ENCODE measurements around the gene ZBTB5.
"Not testable (repeated sequence)": the region's sequence is repeated elsewhere in the genome, so short reads cannot be mapped to it uniquely, and the experiment has no call there.

Gene ZBTB5

DNA sequence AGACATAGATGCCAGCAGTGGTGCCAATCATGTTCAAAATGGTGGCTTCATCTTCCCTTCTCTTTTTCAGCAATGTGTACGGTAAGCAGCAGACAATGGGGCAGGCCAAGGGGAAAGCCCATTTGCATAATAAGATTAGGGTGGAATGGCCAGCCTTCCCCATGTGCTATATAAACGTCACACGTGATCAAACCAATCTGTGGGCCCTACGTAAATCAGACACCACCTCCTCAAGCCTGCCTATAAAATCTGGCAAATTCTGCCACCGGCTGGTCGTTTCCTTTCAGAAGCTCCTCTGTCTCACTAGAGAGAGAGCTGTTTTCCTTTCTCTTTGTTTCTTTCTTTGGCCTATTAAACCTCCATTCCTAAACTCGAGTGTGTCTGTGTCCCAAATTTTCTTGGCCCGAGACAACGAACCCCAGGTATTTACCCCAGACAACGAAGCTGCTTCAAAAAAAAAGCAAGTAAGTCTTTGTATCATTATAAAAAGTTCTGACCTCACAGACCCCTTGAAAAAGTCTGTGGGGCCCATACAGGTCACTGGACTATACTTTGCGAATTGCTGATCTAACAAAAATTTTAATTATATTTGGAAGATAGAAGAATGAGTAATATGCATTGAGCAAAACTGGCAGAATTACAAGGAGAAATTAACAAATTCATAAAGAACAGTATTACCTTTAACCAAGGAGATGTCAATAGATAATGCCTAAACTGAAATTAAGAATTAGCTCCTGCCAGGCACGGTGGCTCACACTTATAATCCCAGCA lies 15.2 kb downstream of the ZBTB5 start:
- DNase-seq (ENCODE audit: low read depth), result no peak

GRCh38 chr9:37447111-37447510 lies 18.1 kb downstream of the ZBTB5 start:
- DNase-seq (ENCODE audit: low read depth), result no peak

DNA sequence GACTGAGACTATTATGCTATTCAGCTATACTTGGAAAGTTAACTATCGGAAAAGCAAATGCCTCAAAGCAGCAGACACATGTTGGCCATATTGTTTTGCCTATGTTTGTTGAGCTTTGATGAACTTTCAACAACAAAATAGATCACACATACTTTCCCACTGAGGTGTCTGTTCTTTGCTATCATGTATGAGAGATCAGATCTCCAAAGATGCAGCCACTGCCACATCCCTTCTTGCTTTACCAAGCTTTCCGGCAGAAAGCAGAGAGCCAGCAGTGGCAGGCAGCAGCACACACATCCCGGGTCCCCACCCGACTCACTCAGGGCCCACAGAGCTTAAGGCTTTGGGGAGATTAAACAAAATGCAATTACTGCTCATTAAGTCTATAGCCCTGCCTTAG lies 18.8 kb downstream of the ZBTB5 start:
- no peak for DNase-seq (ENCODE audit: low read depth)

- no peak for DNase-seq (ENCODE audit: low read depth)
Observed at GRCh38 chr9:37445832-37446231, 19.4 kb downstream of the ZBTB5 start.

DNA sequence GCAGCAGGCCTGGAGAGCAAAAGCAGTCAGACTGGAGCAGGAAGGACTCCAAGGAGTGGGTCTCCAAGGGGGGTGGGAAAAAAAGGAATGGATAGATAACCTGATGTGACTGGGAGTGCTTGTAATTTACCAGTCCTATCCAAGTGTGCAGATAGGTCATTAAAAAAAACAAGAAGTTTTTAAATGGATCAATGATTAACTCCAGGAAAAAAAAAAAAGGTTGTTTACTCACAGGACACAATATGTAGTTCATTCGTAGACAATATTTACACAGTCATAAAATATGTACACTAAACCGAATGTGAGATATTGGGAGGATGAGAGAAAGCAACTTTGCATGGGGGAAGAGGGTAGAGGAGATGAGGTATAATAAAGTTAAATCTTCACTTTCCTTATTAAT lies 20.4 kb downstream of the ZBTB5 start:
- DNase-seq (ENCODE audit: low read depth), result no peak

GRCh38 chr9:37443566-37443965 lies 21.7 kb downstream of the ZBTB5 start:
- no peak for DNase-seq (ENCODE audit: low read depth)

DNA sequence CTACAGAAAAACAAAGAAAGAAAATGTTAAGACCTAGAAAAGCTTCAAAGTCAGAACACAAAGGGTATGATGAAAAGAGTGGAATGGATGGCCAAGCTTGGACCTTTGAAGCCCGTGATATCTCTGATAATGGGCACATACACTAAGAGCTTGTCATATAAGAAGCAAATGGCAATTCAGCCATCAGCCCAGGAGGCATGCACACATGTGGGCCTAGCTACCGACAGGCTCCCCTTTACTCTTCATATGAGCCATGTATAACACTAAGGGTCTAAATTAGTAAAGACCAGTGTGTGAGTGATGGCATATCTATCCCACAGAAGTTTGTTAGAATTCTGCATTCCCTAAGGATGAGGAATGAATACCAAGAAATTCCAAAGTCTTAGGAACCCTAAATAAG lies 22.7 kb downstream of the ZBTB5 start:
- no peak for DNase-seq (ENCODE audit: low read depth)

- no peak for DNase-seq (ENCODE audit: low read depth)
Observed at GRCh38 chr9:37441776-37442370, 23.4 kb downstream of the ZBTB5 start.

DNA sequence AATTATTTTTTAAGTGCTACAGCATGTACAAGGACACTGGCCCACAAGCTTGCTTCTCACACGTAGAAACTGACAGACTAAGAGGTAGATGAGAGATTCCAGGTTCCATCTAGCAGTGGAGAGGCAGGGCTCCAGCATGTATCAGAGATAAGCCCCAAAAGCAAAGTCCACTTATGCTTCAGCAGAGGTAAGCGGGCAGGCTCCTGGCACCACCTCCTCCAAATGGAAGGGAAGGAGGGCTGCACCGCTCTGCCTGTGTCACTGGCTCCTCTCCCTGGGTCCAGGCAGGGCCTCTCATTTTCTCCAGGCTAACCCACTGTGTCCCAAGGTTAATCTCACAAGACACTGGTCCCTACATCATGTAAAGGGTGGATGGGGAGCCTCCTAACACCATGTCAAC lies 26.9 kb downstream of the ZBTB5 start:
- DNase-seq (ENCODE audit: low read depth), result no peak

DNA sequence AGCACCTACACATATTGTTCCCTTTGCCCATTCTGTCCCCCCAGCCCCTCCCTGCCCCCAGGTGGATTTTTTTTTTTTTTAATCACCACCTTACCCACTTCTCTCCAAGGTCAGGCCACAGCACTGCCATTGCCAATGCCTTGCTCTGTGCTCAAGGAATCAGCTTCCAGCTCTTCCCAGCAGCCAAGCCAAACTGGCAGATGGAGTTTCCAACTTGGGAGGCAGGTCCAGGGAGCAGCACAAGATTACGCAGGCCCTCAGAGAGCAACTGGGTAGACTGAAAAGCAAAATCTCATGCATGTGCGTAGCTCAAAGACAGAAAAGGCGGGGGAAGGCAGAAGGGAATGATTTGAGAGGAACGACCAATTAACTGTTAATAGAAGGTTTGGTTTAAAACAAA lies 27.6 kb downstream of the ZBTB5 start:
- DNase-seq (ENCODE audit: low read depth), result no peak

GRCh38 chr9:37437010-37437409 lies 28.2 kb downstream of the ZBTB5 start:
- no peak for DNase-seq (ENCODE audit: low read depth)

DNA sequence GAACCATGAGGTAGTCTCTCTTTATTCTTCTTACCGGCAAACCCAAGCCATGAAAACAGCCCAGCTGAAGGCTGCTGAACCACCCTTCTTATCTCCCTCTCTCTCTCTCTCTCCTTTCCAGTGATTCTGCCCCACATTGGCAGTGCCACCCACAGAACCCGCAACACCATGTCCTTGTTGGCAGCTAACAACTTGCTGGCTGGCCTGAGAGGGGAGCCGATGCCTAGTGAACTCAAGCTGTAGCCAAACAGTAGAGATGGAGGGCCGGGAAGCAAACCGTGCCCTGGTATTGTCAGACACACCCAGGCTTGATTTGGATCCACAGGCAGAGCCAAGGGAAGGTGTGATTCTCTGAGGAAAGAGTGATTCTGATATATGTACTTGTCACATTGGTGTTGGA lies 28.7 kb downstream of the ZBTB5 start:
- DNase-seq (ENCODE audit: low read depth), result no peak

DNA sequence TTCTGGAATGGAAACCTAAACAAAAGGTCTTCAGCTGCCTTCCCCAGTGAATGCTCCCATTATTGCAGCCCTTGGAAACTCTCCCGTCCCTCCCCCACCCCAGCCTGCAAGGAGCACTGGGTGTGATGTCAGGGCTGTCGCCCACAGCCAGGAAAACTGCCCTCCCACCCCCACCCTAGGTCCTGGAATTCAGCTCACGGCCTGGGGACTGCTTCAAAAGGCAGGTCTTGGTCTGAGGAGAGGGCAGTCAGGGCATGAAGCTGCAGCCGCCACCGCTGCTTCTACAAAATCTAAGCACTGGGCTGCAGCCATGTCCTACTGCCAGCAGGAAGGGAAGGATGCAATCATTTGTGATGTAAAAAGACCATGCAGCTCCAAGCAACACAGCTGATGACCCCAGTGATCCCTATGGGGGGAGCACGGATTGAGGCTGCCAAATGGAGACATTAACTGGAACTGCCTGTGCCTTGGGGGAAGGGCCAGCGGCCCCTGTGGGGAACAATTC lies 31.3 kb downstream of the ZBTB5 start:
- DNase-seq (ENCODE audit: low read depth), result no peak

- DNase-seq (ENCODE audit: low read depth), result no peak
Observed at GRCh38 chr9:37432020-37432419, 33.2 kb downstream of the ZBTB5 start.

DNA sequence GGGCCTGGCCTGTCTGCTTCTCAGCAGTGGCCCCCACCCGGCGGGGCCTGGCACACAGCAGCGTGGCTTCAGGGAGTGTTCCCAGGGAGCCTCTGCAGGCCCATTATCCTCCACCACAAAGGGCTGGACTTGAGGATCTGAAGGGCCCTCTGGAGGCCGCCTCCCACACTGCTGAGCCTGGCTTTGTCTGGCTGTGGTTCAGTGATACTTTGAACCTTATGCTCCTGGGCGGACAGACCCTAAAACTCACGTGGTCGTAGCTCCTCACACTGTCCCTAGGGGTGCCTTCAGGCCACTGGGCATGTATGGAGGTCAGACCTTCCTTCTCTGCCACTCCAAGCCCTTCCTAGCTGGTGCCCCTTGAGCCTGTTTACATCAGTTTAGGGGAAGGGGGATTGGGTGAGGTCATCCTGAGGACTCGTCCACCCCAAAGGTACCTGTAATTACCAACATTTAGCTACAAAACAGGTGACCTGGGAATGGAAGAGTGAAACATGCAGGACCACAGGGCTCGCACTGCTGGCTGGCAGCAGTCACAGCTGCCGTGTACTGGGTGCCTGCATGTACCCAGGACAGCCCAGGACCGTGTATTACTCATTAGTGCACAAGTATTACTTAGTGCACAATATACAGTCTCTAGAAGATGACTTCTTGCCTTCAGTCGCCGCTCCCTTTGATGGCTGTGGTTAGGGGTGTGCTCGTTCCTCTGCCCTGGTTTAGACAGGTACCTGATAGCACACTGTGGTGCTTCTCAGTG lies 34.2 kb downstream of the ZBTB5 start:
- no peak for DNase-seq (ENCODE audit: low read depth)

GRCh38 chr9:37429441-37430285 lies 35.6 kb downstream of the ZBTB5 start:
- DNase-seq (ENCODE audit: low read depth), result no peak

- no peak for DNase-seq (ENCODE audit: low read depth)
Observed at GRCh38 chr9:37428345-37428744, 36.9 kb downstream of the ZBTB5 start.

GRCh38 chr9:37426846-37427245 lies 38.4 kb downstream of the ZBTB5 start:
- no peak for DNase-seq (ENCODE audit: low read depth)

- DNase-seq (ENCODE audit: low read depth), result not testable (repeated sequence)
Observed at GRCh38 chr9:37426431-37426830, 38.8 kb downstream of the ZBTB5 start.

DNA sequence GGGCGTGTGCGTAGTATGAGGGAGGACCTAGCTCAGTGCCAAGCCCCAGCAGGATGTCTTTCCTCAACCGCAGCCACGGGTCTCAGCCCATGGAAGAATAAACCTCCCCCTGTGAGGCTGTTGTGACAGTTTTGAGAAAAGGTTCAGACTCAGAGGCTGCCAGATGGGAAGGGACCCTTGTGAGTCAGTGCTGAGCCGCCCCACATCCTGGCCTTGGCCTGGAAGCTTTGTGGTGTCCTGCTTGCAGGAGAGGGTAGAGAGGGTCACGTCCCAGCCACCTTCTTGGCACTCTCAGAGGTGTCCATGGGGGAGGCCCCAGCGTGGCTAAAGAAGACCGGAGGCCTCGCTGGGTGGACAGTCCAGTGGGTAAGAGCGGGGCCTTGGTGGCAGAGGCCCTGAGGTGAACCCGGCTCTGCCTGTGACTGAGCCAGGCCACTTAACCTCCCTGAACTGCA lies 39.9 kb downstream of the ZBTB5 start:
- DNase-seq (ENCODE audit: low read depth), result no peak

DNA sequence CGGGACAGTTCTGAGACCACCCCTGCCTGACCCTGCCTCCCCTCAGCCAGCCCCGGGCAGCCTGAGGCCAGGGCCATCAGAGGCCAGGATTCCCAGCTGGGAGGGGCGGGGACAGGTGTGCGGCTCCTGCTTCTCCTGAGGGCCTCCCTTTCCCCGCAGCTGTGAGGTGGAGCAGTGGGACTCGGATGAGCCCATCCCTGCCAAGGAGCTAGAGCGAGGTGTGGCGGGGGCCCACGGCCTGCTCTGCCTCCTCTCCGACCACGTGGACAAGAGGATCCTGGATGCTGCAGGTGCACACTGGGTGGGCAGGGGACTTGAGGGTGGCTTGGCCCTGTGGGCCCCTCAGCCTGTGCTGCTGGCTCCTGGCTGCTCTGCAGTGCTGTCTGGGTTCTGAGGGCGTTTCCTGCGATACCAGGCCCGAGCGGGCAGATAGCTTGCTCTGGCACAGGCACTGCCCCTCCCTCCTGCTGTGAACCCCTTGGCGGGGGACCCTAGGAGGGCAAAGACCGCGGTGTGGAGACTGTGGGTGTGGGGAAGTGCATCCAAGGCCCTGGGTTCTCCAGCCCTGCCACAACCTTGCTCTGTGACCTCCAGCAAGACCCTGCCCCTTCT lies 40.5 kb downstream of the ZBTB5 start:
- no peak for DNase-seq (ENCODE audit: low read depth)

All from stimulated activated CD8-positive, alpha-beta memory T cell treated with anti-CD3 and anti-CD28 coated beads, Interleukin-7, amount 100 ng/mL, for 24 hours (primary cell).